ENCODE measurements around the gene DIPK1A.

GRCh38 chr1:93002781-93003180, 41.5 kb upstream of the DIPK1A start:
- TF ChIP-seq ZNF274 (IDR thresholded peaks at IDR 0.05; ENCODE audit: low read depth, low read length) (no peak), YY1 (IDR thresholded peaks at IDR 0.05; ENCODE audit: insufficient read depth, insufficient read length) (no peak), SUZ12 (IDR thresholded peaks at IDR 0.05; ENCODE audit: extremely low read depth, insufficient read depth, insufficient read length) (no peak)
